Thyroid gland (tissue), 4 donors: ENCODE data around the gene ZNF385C. TPM values are rescaled to one million over a fixed set of nuclear protein-coding genes. Genes with fewer than 3 reads are reported as not detected.

Experiments used
- DNase-seq, 2 donors: peaks; one replicate each; pipeline ENCODE4 v3.0.0-alpha.2; 2019
- H3K27ac ChIP-seq, 3 donors: fragments of 200-600 bp; sonication (generic); 1 replicate in 2 of 3; 2 replicates in 1 of 3; pipeline ENCODE4 v1.5.1; 2016 to 2019; ENCODE audit warnings: mild to moderate bottlenecking in 1 of 3, moderate library complexity in 1 of 3
- H3K27me3 ChIP-seq: fragments of 200-600 bp; sonication (generic); one replicate; pipeline ENCODE4 v1.5.1; 2019
- H3K36me3 ChIP-seq, 2 donors: fragments of 200-600 bp; sonication (generic); one replicate each; pipeline ENCODE4 v1.5.1; 2016 to 2019
- H3K4me1 ChIP-seq, 2 donors: fragments of 200-600 bp; sonication (generic); one replicate each; pipeline ENCODE4 v1.5.1; 2017 to 2019
- H3K4me3 ChIP-seq, 3 donors: fragments of 200-600 bp; sonication (generic); replicated peaks in 1 of 3; 1 replicate in 2 of 3; 2 replicates in 1 of 3; pipeline ENCODE4 v1.5.1; 2016; ENCODE audit warnings: mild to moderate bottlenecking in 1 of 3
- H3K9me3 ChIP-seq: fragments of 200-600 bp; sonication (generic); one replicate; pipeline ENCODE4 v1.5.1; 2017
- POLR2A ChIP-seq, 2 donors: fragments of 450-650 bp; IDR thresholded peaks; one replicate each; pipeline ENCODE4 v1.6.1; 2017; ENCODE audit warnings: antibody characterized with exemption in 2 of 2, mild to moderate bottlenecking in 2 of 2, moderate library complexity in 1 of 2
- WGBS, 2 donors: methylation state at CpG; one replicate each; pipeline ENCODE4 v1.1.5; 2017; 5-methylcytosine and 5-hydroxymethylcytosine counted together
- intact Hi-C: fragments of 100-400 bp; cut with DNase I; formaldehyde crosslinking; loops from one replicate; pipeline ENCODE4 v1.15.1; 2023
- total RNA-seq, 4 donors: library from RNA; depleted of rRNA; stranded (reverse); fragments of >200 nt; gene quantifications; one replicate each; pipeline ENCODE4 v1.2.3, GENCODE V29; 2016
- TF ChIP-seq, protein P1 (sequence below), 6 experiments: fragments of 200-600 bp in 3 of 6; fragments of 450-650 bp in 3 of 6; sonication (generic) in 3 of 6; IDR thresholded peaks; one replicate each; pipeline ENCODE4 v1.5.1; 2016 to 2019; ENCODE audit warnings: antibody characterized with exemption in 6 of 6, mild to moderate bottlenecking in 2 of 6, inconsistent platforms in 1 of 6, moderate library complexity in 1 of 6

Gene ZNF385C
- total RNA-seq, 4 donors from 2014 or later, result 0.22 to 0.54 TPM; not detected in 2

DNA sequence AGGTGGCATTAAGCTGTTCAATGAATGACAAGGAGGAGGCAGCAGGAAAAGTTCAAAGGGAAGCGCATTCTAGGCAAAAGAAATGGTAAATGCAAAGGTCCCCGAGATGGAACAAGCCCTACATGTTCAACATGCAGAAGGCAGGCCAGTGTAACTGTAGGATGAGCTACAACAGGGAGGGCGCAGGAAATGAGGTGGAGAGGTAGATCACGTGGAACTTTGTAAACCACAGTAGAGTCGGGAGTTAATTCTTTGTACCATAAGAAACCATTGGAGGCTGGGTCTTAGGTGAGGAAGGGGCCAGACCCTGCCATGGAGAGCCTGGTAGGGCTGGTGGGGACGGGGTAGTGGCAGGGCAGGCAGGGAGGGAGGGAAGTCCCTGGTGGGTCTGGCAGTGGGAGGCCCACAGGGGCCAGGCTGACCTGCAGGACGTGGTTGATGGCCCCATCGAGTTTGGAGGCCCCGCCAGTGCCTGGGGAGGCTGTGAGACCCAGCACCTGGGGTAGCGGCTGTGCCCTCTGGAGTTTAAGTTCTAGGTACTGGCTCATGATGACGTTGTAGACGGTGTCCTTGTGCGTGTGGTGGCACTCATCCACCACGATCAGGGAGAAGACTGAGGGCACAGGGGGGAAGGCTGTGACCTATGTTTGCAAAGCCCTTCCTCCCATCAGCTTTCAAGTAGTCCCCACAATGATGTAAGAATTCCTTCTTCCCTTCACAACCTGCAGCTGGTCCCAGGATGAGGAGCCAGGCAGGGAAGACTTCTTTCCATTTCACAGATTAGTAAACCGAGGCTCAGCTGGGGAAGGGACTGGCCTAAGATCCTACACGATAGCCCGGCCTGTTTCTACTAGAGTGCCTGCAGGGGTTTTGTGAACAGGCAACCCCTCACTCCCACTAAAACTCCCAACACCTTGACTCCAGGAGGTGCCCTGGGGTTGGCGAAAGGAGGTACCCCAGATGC is 12.3 kb upstream of the ZNF385C start:
- H3K27me3 ChIP-seq, result no peaks in the 10 kb centered on the region
- no peaks in the 10 kb centered on the region for H3K9me3 ChIP-seq
- TF ChIP-seq, protein P1, sequence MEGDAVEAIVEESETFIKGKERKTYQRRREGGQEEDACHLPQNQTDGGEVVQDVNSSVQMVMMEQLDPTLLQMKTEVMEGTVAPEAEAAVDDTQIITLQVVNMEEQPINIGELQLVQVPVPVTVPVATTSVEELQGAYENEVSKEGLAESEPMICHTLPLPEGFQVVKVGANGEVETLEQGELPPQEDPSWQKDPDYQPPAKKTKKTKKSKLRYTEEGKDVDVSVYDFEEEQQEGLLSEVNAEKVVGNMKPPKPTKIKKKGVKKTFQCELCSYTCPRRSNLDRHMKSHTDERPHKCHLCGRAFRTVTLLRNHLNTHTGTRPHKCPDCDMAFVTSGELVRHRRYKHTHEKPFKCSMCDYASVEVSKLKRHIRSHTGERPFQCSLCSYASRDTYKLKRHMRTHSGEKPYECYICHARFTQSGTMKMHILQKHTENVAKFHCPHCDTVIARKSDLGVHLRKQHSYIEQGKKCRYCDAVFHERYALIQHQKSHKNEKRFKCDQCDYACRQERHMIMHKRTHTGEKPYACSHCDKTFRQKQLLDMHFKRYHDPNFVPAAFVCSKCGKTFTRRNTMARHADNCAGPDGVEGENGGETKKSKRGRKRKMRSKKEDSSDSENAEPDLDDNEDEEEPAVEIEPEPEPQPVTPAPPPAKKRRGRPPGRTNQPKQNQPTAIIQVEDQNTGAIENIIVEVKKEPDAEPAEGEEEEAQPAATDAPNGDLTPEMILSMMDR (IDR thresholded peaks at IDR 0.05), result no peak
- TF ChIP-seq POLR2A (IDR thresholded peaks at IDR 0.05), result no peak
- H3K4me1 ChIP-seq, result peaks cover 13 to 21% of the 10 kb centered on the region in 2 donors
- no peak for DNase-seq
- no peak overlapping the region for H3K4me3 ChIP-seq
- no peak overlapping the region for H3K27ac ChIP-seq
- H3K36me3 ChIP-seq, result no peaks in the 10 kb centered on the region
- intact Hi-C loops, result no loop called here
- WGBS, 2 donors, result 90 to 93% methylated on average over 16 to 18 of the region's 18 CpGs

DNA sequence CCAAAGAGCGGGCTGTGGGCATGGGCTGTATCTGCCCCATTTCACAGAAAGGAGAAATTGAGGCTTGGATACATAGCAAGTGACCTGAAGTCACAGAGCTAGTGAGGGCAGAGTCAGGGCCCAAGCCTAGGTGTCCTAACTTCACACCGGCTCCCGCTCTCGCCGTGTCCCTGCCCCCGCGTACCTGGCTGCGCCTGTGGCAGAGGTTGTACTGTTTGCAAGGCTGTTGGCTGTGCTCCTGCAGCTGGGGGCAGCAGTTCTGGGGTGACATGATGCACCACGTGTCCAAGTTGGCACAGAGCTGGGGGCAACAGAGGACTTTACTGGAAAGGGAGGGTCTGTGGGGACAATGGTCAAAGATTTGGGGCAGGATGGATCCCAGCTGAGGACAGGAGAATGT is 10.8 kb upstream of the ZNF385C start:
- Histone ChIP-seq H3K9me3 (no peaks in the 10 kb centered on the region), H3K36me3 (no peaks in the 10 kb centered on the region), H3K4me1 (peaks cover 13 to 21% of the 10 kb centered on the region in 2 donors), H3K27ac (no peak overlapping the region), H3K4me3 (no peak overlapping the region), H3K27me3 (no peaks in the 10 kb centered on the region)
- intact Hi-C loops, result no loop called here
- WGBS, 2 donors, result 90 to 96% methylated on average over 5 to 9 of the region's 9 CpGs
- no peak for DNase-seq
- TF ChIP-seq, protein P1 (IDR thresholded peaks at IDR 0.05), result no peak
- TF ChIP-seq POLR2A (IDR thresholded peaks at IDR 0.05), result no peak

DNA sequence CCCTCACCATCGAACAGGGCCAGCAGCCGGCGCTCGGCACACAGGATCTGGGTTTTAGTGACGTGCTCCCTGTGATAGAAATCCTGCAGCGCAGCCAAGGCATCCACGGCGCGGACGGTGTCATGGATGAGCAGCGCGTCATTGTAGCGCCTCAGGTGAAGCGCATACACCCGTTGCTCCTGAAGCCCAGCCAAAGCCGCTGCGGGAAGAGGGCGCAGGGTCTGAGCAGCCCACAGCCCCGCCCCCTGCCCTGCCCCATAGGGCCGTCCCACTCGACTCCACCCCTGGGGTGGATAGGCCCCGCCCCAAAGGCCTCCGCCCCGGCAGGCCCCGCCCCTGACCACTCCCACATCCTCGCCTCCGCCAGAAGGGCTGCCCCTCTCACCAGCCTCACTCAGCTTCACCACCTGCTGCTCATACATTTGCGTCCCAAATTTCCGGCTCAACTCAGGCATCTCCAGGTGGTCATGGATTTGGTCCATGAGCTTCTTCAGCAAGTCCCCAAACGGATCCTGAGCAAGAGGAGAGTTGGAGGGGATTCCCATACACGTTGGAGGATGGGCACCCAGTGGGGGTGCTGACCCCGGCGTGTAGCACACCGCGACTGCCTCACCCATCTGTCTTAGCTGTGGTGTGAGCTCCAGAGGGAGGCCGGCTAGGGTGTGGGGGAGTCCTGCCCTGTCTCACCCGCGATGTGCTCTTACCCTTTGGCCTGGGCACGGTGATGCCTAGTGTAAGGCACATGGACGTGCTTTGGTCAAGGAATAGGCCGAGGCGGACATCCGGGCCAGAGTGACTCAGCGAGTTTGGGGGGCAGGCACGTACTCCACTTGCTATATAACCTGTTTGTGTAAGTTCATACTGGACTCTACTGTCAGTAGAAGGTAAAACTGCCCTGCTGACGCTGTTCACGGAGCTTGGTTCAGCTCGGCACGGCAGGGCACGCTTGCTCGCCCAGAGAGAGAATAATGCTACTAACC is 9.6 kb upstream of the ZNF385C start:
- Histone ChIP-seq H3K4me3 (no peak overlapping the region), H3K4me1 (peaks cover 11 to 16% of the 10 kb centered on the region in 2 donors), H3K27ac (no peak overlapping the region), H3K36me3 (no peaks in the 10 kb centered on the region), H3K27me3 (no peaks in the 10 kb centered on the region), H3K9me3 (no peaks in the 10 kb centered on the region)
- TF ChIP-seq, protein P1 (IDR thresholded peaks at IDR 0.05), result no peak
- TF ChIP-seq POLR2A (IDR thresholded peaks at IDR 0.05), result no peak
- peak; percentile 72 to 74 for DNase-seq
- intact Hi-C loops, result no loop called here
- WGBS, 2 donors, result 48 to 56% methylated on average over 42 to 43 of the region's 51 CpGs

DNA sequence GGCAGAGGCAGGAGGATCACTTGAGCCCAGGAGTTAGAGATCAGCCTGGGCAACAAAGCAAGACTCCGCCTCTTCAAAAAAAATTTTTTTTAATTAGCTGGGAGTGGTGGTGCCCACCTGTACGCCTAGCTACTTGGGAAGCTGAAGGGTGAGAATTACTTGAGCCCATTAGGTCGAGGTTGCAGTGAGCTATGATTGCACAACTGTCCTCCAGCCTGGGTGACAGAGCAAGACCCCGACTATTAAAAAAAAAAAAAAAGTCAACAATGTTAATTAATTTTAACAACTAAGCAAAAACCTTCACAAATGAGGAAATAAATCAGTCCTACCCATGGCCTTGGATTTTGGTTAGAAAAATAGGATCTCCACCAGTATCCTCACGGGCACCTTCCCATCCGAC is 8.9 kb upstream of the ZNF385C start:
- intact Hi-C loops, result no loop called here
- peaks cover 8 to 12% of the 10 kb centered on the region in 2 donors for H3K4me1 ChIP-seq
- TF ChIP-seq, protein P1 (IDR thresholded peaks at IDR 0.05), result no peak
- no peak for TF ChIP-seq POLR2A (IDR thresholded peaks at IDR 0.05)
- 71% methylated on average over 6 of the region's 6 CpGs for WGBS, 2 donors
- H3K27ac ChIP-seq, result no peak overlapping the region
- no peak overlapping the region for H3K4me3 ChIP-seq
- no peaks in the 10 kb centered on the region for H3K27me3 ChIP-seq
- no peaks in the 10 kb centered on the region for H3K36me3 ChIP-seq
- no peaks in the 10 kb centered on the region for H3K9me3 ChIP-seq
- DNase-seq, result no peak
